ENCODE results near the gene GAK. TPM values are rescaled to one million over a fixed set of nuclear protein-coding genes. Genes with fewer than 3 reads are reported as not detected.

Gene GAK
- total RNA-seq, 1 donor from 2014 or later: 116 TPM

- H3K9me3 Mint-ChIP-seq (ENCODE audit: low read depth): no peaks in the 10 kb centered on the region
- H3K36me3 Mint-ChIP-seq (ENCODE audit: insufficient read depth): no peaks in the 10 kb centered on the region
- H3K4me3 Mint-ChIP-seq (ENCODE audit: low read depth): no peak overlapping the region
- H3K27ac Mint-ChIP-seq: no peak overlapping the region
- peaks cover 26% of the 10 kb centered on the region for H3K27me3 Mint-ChIP-seq
- DNase-seq (ENCODE audit: low spot score, unreplicated experiment): no peak
- H3K4me1 Mint-ChIP-seq (ENCODE audit: low read depth): no peaks in the 10 kb centered on the region
- TF ChIP-seq, protein P1, sequence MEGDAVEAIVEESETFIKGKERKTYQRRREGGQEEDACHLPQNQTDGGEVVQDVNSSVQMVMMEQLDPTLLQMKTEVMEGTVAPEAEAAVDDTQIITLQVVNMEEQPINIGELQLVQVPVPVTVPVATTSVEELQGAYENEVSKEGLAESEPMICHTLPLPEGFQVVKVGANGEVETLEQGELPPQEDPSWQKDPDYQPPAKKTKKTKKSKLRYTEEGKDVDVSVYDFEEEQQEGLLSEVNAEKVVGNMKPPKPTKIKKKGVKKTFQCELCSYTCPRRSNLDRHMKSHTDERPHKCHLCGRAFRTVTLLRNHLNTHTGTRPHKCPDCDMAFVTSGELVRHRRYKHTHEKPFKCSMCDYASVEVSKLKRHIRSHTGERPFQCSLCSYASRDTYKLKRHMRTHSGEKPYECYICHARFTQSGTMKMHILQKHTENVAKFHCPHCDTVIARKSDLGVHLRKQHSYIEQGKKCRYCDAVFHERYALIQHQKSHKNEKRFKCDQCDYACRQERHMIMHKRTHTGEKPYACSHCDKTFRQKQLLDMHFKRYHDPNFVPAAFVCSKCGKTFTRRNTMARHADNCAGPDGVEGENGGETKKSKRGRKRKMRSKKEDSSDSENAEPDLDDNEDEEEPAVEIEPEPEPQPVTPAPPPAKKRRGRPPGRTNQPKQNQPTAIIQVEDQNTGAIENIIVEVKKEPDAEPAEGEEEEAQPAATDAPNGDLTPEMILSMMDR (IDR thresholded peaks at IDR 0.05; ENCODE audit: unreplicated experiment): no peak
Measured at GRCh38 chr4:832536-832935, 99.6 kb downstream of the GAK start.

DNA sequence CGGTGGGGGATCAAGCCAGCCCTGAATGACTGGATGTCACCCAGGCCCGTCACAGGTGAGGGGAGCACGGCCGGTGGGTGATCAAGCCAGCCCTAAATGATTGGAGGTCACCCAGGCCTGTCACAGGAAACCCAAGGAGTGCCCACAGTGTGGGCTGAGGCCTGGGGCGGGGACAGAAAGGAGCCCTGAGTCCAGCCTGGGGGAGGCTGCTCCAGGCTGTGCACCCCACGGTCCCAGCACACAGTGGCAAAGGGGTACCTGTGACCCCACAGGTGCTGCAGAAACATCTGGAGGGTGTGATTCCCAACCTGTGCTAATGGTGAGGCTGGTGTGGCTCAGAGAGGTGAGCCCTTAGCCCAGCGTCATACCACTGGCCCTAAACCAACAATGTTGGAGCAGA is 100.0 kb downstream of the GAK start:
- peaks cover 29% of the 10 kb centered on the region for H3K27me3 Mint-ChIP-seq

GRCh38 chr4:831483-831805 is 100.7 kb downstream of the GAK start:
- Mint-ChIP-seq H3K4me1 (ENCODE audit: low read depth) (no peaks in the 10 kb centered on the region), H3K4me3 (ENCODE audit: low read depth) (no peak overlapping the region), H3K27me3 (peaks cover 29% of the 10 kb centered on the region), H3K36me3 (ENCODE audit: insufficient read depth) (no peaks in the 10 kb centered on the region), H3K27ac (no peak overlapping the region), H3K9me3 (ENCODE audit: low read depth) (no peaks in the 10 kb centered on the region)
- TF ChIP-seq, protein P1 (IDR thresholded peaks at IDR 0.05; ENCODE audit: unreplicated experiment): no peak
- no peak for DNase-seq (ENCODE audit: low spot score, unreplicated experiment)

More for the DNA sequence above, 100.0 kb downstream of the GAK start:
- Mint-ChIP-seq H3K9me3 (ENCODE audit: low read depth) (no peaks in the 10 kb centered on the region), H3K36me3 (ENCODE audit: insufficient read depth) (no peaks in the 10 kb centered on the region), H3K4me3 (ENCODE audit: low read depth) (no peak overlapping the region), H3K27ac (no peak overlapping the region), H3K4me1 (ENCODE audit: low read depth) (no peaks in the 10 kb centered on the region)
- DNase-seq (ENCODE audit: low spot score, unreplicated experiment): no peak
- TF ChIP-seq, protein P1 (IDR thresholded peaks at IDR 0.05; ENCODE audit: unreplicated experiment): no peak

DNA sequence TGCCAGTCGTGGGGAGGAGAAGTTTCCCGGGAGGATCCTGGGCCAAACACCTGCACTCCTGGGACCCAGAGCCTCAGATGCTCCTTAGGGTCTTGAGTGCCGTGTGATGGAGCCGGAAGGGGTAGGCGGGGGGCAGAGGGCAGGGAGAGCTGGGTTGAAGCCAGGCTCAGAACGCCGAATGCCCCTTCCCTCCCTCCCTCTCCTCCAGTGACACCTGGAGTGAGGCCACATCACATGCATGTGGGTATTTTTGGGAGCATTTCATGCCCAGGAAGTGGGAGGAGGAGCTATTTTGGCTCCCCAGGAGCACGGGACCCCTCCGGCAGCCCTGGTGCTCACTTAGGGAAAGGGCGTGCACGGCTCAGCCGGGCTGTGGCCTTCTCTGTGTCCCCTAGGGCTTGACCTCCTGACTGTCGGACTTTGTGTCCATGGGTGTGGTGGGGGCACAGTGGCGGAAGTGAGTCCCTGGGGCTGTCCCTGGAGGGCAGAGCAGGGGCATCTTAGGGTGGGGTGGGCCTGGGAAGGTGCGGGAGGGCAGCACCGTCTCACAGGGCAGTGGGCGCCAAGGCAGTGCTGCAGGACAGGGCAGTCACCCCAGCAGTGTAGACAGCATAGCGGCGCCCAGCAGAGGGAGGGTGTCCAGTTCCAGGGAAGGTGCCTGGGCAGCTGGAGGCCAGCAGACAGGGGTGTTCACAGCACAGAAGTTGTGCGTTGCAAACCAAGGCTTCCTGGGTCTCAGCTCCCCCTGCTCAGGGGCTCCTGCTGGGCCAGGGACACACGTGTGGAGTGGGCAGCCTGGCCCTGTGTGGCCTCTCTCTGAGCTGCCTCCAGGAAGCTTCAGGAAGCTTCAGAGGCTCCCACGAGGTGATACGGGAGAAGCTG is 101.3 kb downstream of the GAK start:
- H3K27me3 Mint-ChIP-seq: peaks cover 29% of the 10 kb centered on the region
- H3K4me3 Mint-ChIP-seq (ENCODE audit: low read depth): no peak overlapping the region
- no peaks in the 10 kb centered on the region for H3K9me3 Mint-ChIP-seq (ENCODE audit: low read depth)
- H3K27ac Mint-ChIP-seq: no peak overlapping the region
- no peaks in the 10 kb centered on the region for H3K36me3 Mint-ChIP-seq (ENCODE audit: insufficient read depth)
- no peaks in the 10 kb centered on the region for H3K4me1 Mint-ChIP-seq (ENCODE audit: low read depth)
- no peak for DNase-seq (ENCODE audit: low spot score, unreplicated experiment)
- TF ChIP-seq, protein P1 (IDR thresholded peaks at IDR 0.05; ENCODE audit: unreplicated experiment): no peak

DNA sequence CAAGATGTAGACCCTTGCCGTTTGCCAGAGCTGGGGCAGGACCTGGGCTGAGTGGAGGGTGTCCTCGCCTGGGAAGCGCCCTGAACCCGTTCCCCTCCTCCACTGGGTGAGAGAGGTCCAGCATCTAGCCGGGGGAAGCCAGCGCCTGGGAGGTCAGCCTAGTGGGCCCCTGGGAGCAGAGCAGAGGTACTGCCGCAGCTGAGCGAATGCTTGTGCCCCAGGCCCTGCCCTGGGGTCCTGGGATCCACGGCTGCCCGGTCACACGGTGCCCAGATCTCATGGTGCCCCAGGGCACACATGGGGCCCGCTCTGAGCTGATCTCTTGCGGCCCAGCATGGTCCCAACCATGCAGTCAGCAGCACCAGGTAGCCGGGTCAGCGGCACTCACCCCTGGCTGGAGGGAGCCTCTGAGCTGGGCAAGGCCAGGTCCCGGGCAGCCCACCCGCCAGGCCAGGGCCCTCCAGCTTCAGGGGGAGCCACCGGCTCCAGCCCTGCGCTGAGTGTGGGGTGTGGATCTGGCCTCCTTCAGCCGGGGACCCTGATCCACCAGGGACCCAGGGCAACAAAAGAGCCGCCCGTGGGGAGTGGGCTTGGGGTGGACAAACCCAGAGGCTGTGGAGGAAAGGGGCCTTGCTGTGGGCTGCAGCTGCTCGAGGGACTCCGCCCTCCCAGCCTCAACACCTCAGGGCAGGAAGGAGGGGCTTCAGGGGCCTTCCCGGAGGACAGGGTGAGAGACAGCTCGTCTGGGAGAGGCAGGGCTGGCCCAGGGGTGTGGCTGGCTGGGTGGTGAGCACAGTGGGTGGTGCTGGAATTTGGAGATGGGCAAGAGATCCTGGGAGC is 102.1 kb downstream of the GAK start:
- H3K27me3 Mint-ChIP-seq: peaks cover 31% of the 10 kb centered on the region
- no peaks in the 10 kb centered on the region for H3K36me3 Mint-ChIP-seq (ENCODE audit: insufficient read depth)
- no peaks in the 10 kb centered on the region for H3K9me3 Mint-ChIP-seq (ENCODE audit: low read depth)
- TF ChIP-seq, protein P1 (IDR thresholded peaks at IDR 0.05; ENCODE audit: unreplicated experiment): no peak
- H3K4me1 Mint-ChIP-seq (ENCODE audit: low read depth): no peaks in the 10 kb centered on the region
- no peak for DNase-seq (ENCODE audit: low spot score, unreplicated experiment)
- no peak overlapping the region for H3K4me3 Mint-ChIP-seq (ENCODE audit: low read depth)
- no peak overlapping the region for H3K27ac Mint-ChIP-seq

Data from progenitor cell of endocrine pancreas (in vitro differentiated cells).